Measurements from ENCODE around the gene PADI1. TPM values are rescaled to one million over a fixed set of nuclear protein-coding genes. Genes with fewer than 3 reads are reported as not detected.
A peak's percentile ranks its signal among the peaks of the same experiment; 100 is the strongest.

The PADI1 gene
- total RNA-seq, 2 experiments from 2014 or later: not detected

DNA sequence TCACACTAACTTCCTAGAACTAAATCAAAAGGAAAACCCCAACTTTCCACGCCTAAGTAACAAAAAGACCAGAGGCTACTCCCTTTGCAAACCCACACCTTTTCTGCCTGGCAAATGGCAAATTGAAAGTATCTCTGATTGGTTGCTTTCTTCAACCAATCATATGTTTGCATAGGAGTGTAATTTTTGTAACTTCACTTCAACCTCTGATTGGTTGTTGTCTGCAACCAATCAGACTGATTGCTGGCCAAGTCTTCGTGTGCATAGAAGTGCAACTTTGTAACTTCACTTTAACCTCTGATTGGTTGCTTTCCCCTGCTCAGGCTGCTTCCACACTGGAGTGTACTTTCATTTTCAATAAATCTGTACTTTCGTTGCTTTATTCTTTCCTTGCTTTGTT, 48.8 kb upstream of the PADI1 start:
- no peak overlapping the region for H3K4me3 ChIP-seq (ENCODE audit: low read depth, low read length, poor library complexity, severe bottlenecking)
- intact Hi-C loops (cut with micrococcal nuclease; ENCODE audit: unreplicated experiment): no loop called here
- no peak for TF ChIP-seq CTCF (conservative IDR thresholded peaks at IDR 0.05; ENCODE audit: low read length)
- TF ChIP-seq EZH2phosphoT487 (IDR thresholded peaks at IDR 0.05; ENCODE audit: borderline replicate concordance, low read depth, low read length): no peak
- CTCF ChIA-PET (ENCODE audit: unreplicated experiment): no interaction called here
- H3K4me1 ChIP-seq (ENCODE audit: insufficient read depth, low read length, poor library complexity, severe bottlenecking): no peaks in the 10 kb centered on the region
- H3K4me2 ChIP-seq (ENCODE audit: low read length): no peak overlapping the region
- no peak for DNase-seq (ENCODE audit: low spot score)
- H2AFZ ChIP-seq (ENCODE audit: low read length): no peak overlapping the region
- H3K9me3 ChIP-seq (ENCODE audit: low read length): peaks cover 17% of the 10 kb centered on the region; the same call in 1 of the 2 replicates
- H3K79me2 ChIP-seq (ENCODE audit: insufficient read depth, low read depth, low read length): no peaks in the 10 kb centered on the region
- H3K27ac ChIP-seq (ENCODE audit: low read depth, low read length, poor library complexity, severe bottlenecking): no peak overlapping the region
- H4K20me1 ChIP-seq (ENCODE audit: insufficient read depth, low read length): no peaks in the 10 kb centered on the region
- no TSS peak for BruUV-seq (replicated peaks)
- H3K9me2 ChIP-seq (ENCODE audit: insufficient read depth, low read length): no peaks in the 10 kb centered on the region
- H3K36me3 ChIP-seq (ENCODE audit: insufficient read depth, low read length): no peaks in the 10 kb centered on the region
- POLR2A ChIA-PET: no interaction called here

- no peaks in the 10 kb centered on the region for H3K79me2 ChIP-seq (ENCODE audit: insufficient read depth, low read depth, low read length)
- no peak overlapping the region for H3K27ac ChIP-seq (ENCODE audit: low read depth, low read length, poor library complexity, severe bottlenecking)
- CTCF ChIA-PET (ENCODE audit: unreplicated experiment): no interaction called here
- POLR2A ChIA-PET: no interaction called here
- no peak overlapping the region for H3K4me3 ChIP-seq (ENCODE audit: low read depth, low read length, poor library complexity, severe bottlenecking)
- BruUV-seq (replicated peaks): no TSS peak
- no peaks in the 10 kb centered on the region for H3K4me1 ChIP-seq (ENCODE audit: insufficient read depth, low read length, poor library complexity, severe bottlenecking)
- DNase-seq (ENCODE audit: low spot score): no peak
- H3K36me3 ChIP-seq (ENCODE audit: insufficient read depth, low read length): no peaks in the 10 kb centered on the region
- H3K9me2 ChIP-seq (ENCODE audit: insufficient read depth, low read length): no peaks in the 10 kb centered on the region
- no peak overlapping the region for H2AFZ ChIP-seq (ENCODE audit: low read length)
- no peak for TF ChIP-seq CTCF (conservative IDR thresholded peaks at IDR 0.05; ENCODE audit: low read length)
- TF ChIP-seq EZH2phosphoT487 (IDR thresholded peaks at IDR 0.05; ENCODE audit: borderline replicate concordance, low read depth, low read length): no peak
- intact Hi-C loops (cut with micrococcal nuclease; ENCODE audit: unreplicated experiment): no loop called here
- peaks cover 19% of the 10 kb centered on the region; the same call in 1 of the 2 replicates for H3K9me3 ChIP-seq (ENCODE audit: low read length)
- H4K20me1 ChIP-seq (ENCODE audit: insufficient read depth, low read length): no peaks in the 10 kb centered on the region
- H3K4me2 ChIP-seq (ENCODE audit: low read length): no peak overlapping the region
These were observed 46.0 kb upstream of the PADI1 start for GRCh38 chr1:17158961-17159360.

DNA sequence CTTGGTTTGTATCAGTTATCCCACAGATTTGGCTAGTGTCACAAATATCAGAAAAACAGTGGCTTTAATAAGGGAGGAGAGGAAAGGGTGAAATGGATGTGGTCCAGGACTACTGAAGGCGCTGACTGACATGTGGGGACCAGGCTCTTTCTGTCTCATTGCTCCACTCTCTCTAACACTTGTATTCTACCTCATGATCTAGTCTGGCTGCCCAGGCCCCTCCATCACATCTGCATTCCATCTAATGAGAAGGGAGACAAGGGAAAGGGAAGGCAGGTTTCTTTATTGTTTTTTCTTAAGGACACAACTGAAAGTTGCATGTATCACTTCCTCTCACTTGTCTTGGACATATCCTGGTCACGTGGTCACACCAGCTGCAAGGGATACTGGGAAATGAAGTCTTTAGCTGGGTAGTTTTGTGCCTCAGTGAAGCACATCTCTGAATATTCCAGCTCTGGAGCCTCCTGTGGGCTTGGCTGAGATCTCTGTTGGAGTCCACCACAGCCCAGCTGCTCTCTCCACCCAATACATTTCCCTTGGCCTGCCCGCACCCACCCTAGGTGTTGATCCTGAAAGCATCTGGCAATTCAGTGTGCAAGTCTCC, 43.7 kb upstream of the PADI1 start:
- H3K4me1 ChIP-seq (ENCODE audit: insufficient read depth, low read length, poor library complexity, severe bottlenecking): no peaks in the 10 kb centered on the region
- H2AFZ ChIP-seq (ENCODE audit: low read length): peak overlapping the region; percentile 94
- H3K27ac ChIP-seq (ENCODE audit: low read depth, low read length, poor library complexity, severe bottlenecking): no peak overlapping the region
- no peaks in the 10 kb centered on the region for H4K20me1 ChIP-seq (ENCODE audit: insufficient read depth, low read length)
- TF ChIP-seq CTCF (conservative IDR thresholded peaks at IDR 0.05; ENCODE audit: low read length): no peak
- TF ChIP-seq EZH2phosphoT487 (IDR thresholded peaks at IDR 0.05; ENCODE audit: borderline replicate concordance, low read depth, low read length): no peak
- DNase-seq (ENCODE audit: low spot score): peak; percentile 48
- POLR2A ChIA-PET: interaction anchor here (0.6 kb wide), 1 partner anchor 87 kb away, joined by 3 read pairs; the partner anchor contains the start of gene PADI3
- H3K36me3 ChIP-seq (ENCODE audit: insufficient read depth, low read length): no peaks in the 10 kb centered on the region
- intact Hi-C loops (cut with micrococcal nuclease; ENCODE audit: unreplicated experiment): no loop called here
- no peak overlapping the region; the same call in 1 of the 2 replicates for H3K4me2 ChIP-seq (ENCODE audit: low read length)
- H3K9me3 ChIP-seq (ENCODE audit: low read length): 0 out of 2 replicates have a peak, but pooled peaks cover 7% of the 10 kb centered on the region
- no peaks in the 10 kb centered on the region for H3K9me2 ChIP-seq (ENCODE audit: insufficient read depth, low read length)
- CTCF ChIA-PET (ENCODE audit: unreplicated experiment): no interaction called here
- BruUV-seq (replicated peaks): no TSS peak
- no peak overlapping the region for H3K4me3 ChIP-seq (ENCODE audit: low read depth, low read length, poor library complexity, severe bottlenecking)
- H3K79me2 ChIP-seq (ENCODE audit: insufficient read depth, low read depth, low read length): no peaks in the 10 kb centered on the region
